ENCODE results near the gene LSM3. TPM values are rescaled to one million over a fixed set of nuclear protein-coding genes. Genes with fewer than 3 reads are reported as not detected.

The LSM3 gene
- total RNA-seq, 1 donor from 2014 or later = 9.5 TPM

DNA sequence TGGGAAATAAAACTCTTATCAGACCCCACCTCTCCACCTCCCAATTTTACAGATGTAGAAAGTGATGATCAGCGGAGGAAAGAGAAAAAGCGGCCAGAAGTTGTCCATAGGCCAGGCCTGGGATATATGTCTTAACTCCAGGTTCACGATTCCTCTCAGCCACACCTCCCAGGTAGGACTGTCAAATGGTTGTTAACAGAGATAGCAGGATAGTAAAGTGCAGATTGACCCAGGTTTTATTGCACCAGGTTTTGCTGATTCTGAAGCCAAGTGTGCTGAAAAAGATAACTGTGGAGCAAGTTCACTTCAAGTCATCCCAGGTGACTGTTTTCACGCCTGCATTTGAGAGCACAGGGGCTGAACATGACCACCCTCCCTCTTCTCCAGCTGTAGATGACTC is 36.1 kb downstream of the LSM3 start:
- H3K27me3 ChIP-seq (ENCODE audit: insufficient read depth, low read length) = no peaks in the 10 kb centered on the region
- H3K27ac ChIP-seq (ENCODE audit: low read depth, low read length) = no peak overlapping the region
- no peak overlapping the region for H3K4me3 ChIP-seq (ENCODE audit: insufficient read depth, low read depth, low read length)
- H3K27me3 Mint-ChIP-seq (ENCODE audit: low read depth, unreplicated experiment) = peaks cover 6% of the 10 kb centered on the region
- no peaks in the 10 kb centered on the region for H3K36me3 Mint-ChIP-seq (ENCODE audit: low read depth, unreplicated experiment)
- peaks cover 27% of the 10 kb centered on the region for H3K4me1 ChIP-seq (ENCODE audit: insufficient read depth, low read length)
- DNase-seq (ENCODE audit: low read depth) (no peak), FAIRE-seq (no peak)
- no peak overlapping the region for H3K27ac Mint-ChIP-seq (ENCODE audit: unreplicated experiment)
- H3K9me3 ChIP-seq (ENCODE audit: insufficient read depth, low read depth, low read length) = no peaks in the 10 kb centered on the region
- no peaks in the 10 kb centered on the region for H4K20me1 ChIP-seq (ENCODE audit: insufficient read depth, low read length)
- TF ChIP-seq, protein P1, sequence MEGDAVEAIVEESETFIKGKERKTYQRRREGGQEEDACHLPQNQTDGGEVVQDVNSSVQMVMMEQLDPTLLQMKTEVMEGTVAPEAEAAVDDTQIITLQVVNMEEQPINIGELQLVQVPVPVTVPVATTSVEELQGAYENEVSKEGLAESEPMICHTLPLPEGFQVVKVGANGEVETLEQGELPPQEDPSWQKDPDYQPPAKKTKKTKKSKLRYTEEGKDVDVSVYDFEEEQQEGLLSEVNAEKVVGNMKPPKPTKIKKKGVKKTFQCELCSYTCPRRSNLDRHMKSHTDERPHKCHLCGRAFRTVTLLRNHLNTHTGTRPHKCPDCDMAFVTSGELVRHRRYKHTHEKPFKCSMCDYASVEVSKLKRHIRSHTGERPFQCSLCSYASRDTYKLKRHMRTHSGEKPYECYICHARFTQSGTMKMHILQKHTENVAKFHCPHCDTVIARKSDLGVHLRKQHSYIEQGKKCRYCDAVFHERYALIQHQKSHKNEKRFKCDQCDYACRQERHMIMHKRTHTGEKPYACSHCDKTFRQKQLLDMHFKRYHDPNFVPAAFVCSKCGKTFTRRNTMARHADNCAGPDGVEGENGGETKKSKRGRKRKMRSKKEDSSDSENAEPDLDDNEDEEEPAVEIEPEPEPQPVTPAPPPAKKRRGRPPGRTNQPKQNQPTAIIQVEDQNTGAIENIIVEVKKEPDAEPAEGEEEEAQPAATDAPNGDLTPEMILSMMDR (IDR thresholded peaks at IDR 0.05; ENCODE audit: insufficient read depth, low read depth, low read length) = no peak
- no peak for TF ChIP-seq EZH2 (IDR thresholded peaks at IDR 0.05; ENCODE audit: insufficient read depth, low read length)
- no peaks in the 10 kb centered on the region for H3K9me3 Mint-ChIP-seq (ENCODE audit: unreplicated experiment)
- no peak overlapping the region for H2AFZ ChIP-seq (ENCODE audit: low read depth, low read length)
- peaks cover 15% of the 10 kb centered on the region for H3K4me1 Mint-ChIP-seq (ENCODE audit: low read depth, unreplicated experiment)
- no peaks in the 10 kb centered on the region for H3K36me3 ChIP-seq (ENCODE audit: insufficient read depth, low read length)
- H3K79me2 ChIP-seq (ENCODE audit: insufficient read depth, low read length) = no peaks in the 10 kb centered on the region
- H3K9ac ChIP-seq (ENCODE audit: low read length) = no peak overlapping the region
- H3K4me3 Mint-ChIP-seq (ENCODE audit: unreplicated experiment) = no peak overlapping the region
- no peak overlapping the region for H3K4me2 ChIP-seq (ENCODE audit: low read length)

DNA sequence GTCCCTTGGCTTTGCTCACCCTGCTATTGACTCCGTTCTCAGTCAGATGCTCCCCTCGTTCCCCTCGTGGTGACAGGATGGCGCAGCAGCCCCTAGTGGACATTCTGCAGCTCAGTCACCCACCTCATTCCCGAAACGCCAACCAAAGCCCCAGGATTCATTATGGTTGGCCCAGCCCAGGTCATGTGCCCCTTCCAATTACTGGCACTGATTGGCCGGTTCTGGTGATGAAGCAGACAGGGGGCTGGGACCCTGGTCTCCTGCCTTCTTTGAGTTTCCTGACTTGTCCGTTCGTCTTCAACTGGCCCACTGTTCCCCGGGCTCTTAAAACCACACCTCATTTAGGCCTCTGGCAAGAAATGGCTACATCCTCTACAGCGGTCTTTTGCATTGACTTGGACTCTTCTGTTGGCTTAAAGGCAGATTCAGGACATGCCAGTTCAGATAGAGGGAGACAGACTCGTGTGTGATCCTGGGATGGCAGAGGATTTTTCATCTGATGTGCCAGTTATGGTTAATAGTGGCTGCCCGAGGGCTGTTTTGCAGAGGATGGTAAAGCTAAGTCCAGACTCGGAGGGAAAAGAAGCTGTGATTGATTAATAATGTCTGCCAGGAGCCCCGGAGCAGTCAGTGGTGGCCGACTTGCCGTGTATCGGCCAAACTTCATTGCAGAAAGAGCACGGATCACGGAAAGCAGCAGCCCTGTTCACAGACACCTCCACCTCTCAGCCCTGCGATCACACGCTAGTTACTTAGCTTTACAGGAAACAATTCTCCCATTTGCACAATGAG is 37.8 kb downstream of the LSM3 start:
- H3K4me3 ChIP-seq (ENCODE audit: insufficient read depth, low read depth, low read length) = peak overlapping the region; percentile 50
- Mint-ChIP-seq H3K4me3 (ENCODE audit: unreplicated experiment) (no peak overlapping the region), H3K4me1 (ENCODE audit: low read depth, unreplicated experiment) (peaks cover 2% of the 10 kb centered on the region), H3K9me3 (ENCODE audit: unreplicated experiment) (peaks cover 4% of the 10 kb centered on the region), H3K27me3 (ENCODE audit: low read depth, unreplicated experiment) (peaks cover 6% of the 10 kb centered on the region), H3K36me3 (ENCODE audit: low read depth, unreplicated experiment) (no peaks in the 10 kb centered on the region), H3K27ac (ENCODE audit: unreplicated experiment) (no peak overlapping the region)
- peak overlapping the region; percentile 76 for H3K4me2 ChIP-seq (ENCODE audit: low read length)
- FAIRE-seq = no peak
- no peaks in the 10 kb centered on the region for H3K79me2 ChIP-seq (ENCODE audit: insufficient read depth, low read length)
- peaks cover 11% of the 10 kb centered on the region for H3K4me1 ChIP-seq (ENCODE audit: insufficient read depth, low read length)
- no peak overlapping the region for H3K27ac ChIP-seq (ENCODE audit: low read depth, low read length)
- no peaks in the 10 kb centered on the region for H3K36me3 ChIP-seq (ENCODE audit: insufficient read depth, low read length)
- H3K9me3 ChIP-seq (ENCODE audit: insufficient read depth, low read depth, low read length) = no peaks in the 10 kb centered on the region
- H4K20me1 ChIP-seq (ENCODE audit: insufficient read depth, low read length) = no peaks in the 10 kb centered on the region
- peak overlapping the region; percentile 85 for H2AFZ ChIP-seq (ENCODE audit: low read depth, low read length)
- peak overlapping the region; percentile 36 for H3K9ac ChIP-seq (ENCODE audit: low read length)
- DNase-seq (ENCODE audit: low read depth) = peak; percentile 78
- TF ChIP-seq, protein P1 (IDR thresholded peaks at IDR 0.05; ENCODE audit: insufficient read depth, low read depth, low read length) = peak; percentile 50
- TF ChIP-seq EZH2 (IDR thresholded peaks at IDR 0.05; ENCODE audit: insufficient read depth, low read length) = no peak
- no peaks in the 10 kb centered on the region for H3K27me3 ChIP-seq (ENCODE audit: insufficient read depth, low read length)

DNA sequence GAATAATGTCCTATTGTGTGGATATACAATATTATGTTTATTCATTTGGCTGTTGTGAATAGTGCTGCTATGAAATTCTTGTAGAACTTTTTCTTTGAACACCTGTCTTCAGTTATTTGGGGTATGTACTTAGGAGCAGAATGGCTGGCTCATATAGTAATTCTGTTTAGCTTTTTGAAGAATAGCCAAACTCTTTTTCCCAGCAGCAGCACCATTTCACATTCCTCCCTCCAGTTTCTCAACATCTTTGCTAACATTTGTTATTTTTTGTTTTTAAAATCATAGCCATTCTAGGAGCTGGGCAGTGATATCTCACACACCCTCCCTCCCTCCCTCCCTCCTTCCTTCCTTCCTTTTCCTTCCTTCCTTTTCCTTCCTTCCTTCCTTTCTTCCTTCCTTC is 39.7 kb downstream of the LSM3 start:
- peaks cover 2% of the 10 kb centered on the region for H3K4me1 ChIP-seq (ENCODE audit: insufficient read depth, low read length)
- no peaks in the 10 kb centered on the region for H3K27me3 ChIP-seq (ENCODE audit: insufficient read depth, low read length)
- H3K36me3 ChIP-seq (ENCODE audit: insufficient read depth, low read length) = no peaks in the 10 kb centered on the region
- Mint-ChIP-seq H3K4me1 (ENCODE audit: low read depth, unreplicated experiment) (no peaks in the 10 kb centered on the region), H3K4me3 (ENCODE audit: unreplicated experiment) (no peak overlapping the region), H3K27me3 (ENCODE audit: low read depth, unreplicated experiment) (peaks cover 6% of the 10 kb centered on the region), H3K27ac (ENCODE audit: unreplicated experiment) (no peak overlapping the region), H3K9me3 (ENCODE audit: unreplicated experiment) (peaks cover 4% of the 10 kb centered on the region), H3K36me3 (ENCODE audit: low read depth, unreplicated experiment) (no peaks in the 10 kb centered on the region)
- H3K9ac ChIP-seq (ENCODE audit: low read length) = no peak overlapping the region
- no peaks in the 10 kb centered on the region for H3K9me3 ChIP-seq (ENCODE audit: insufficient read depth, low read depth, low read length)
- no peaks in the 10 kb centered on the region for H4K20me1 ChIP-seq (ENCODE audit: insufficient read depth, low read length)
- no peak overlapping the region for H3K4me3 ChIP-seq (ENCODE audit: insufficient read depth, low read depth, low read length)
- FAIRE-seq = no peak
- H3K79me2 ChIP-seq (ENCODE audit: insufficient read depth, low read length) = no peaks in the 10 kb centered on the region
- H2AFZ ChIP-seq (ENCODE audit: low read depth, low read length) = no peak overlapping the region
- DNase-seq (ENCODE audit: low read depth) = no peak
- no peak for TF ChIP-seq EZH2 (IDR thresholded peaks at IDR 0.05; ENCODE audit: insufficient read depth, low read length)
- TF ChIP-seq, protein P1 (IDR thresholded peaks at IDR 0.05; ENCODE audit: insufficient read depth, low read depth, low read length) = no peak
- H3K4me2 ChIP-seq (ENCODE audit: low read length) = no peak overlapping the region
- H3K27ac ChIP-seq (ENCODE audit: low read depth, low read length) = no peak overlapping the region

Measured in astrocyte (in vitro differentiated cells and primary cell).